ENCODE data around the gene ATG14.
"Not testable (repeated sequence)": the region's sequence is repeated elsewhere in the genome, so short reads cannot be mapped to it uniquely, and the experiment has no call there.

Gene ATG14

GRCh38 chr14:55432628-55433027 is 21.0 kb upstream of the ATG14 start:
- no peak for DNase-seq

DNA sequence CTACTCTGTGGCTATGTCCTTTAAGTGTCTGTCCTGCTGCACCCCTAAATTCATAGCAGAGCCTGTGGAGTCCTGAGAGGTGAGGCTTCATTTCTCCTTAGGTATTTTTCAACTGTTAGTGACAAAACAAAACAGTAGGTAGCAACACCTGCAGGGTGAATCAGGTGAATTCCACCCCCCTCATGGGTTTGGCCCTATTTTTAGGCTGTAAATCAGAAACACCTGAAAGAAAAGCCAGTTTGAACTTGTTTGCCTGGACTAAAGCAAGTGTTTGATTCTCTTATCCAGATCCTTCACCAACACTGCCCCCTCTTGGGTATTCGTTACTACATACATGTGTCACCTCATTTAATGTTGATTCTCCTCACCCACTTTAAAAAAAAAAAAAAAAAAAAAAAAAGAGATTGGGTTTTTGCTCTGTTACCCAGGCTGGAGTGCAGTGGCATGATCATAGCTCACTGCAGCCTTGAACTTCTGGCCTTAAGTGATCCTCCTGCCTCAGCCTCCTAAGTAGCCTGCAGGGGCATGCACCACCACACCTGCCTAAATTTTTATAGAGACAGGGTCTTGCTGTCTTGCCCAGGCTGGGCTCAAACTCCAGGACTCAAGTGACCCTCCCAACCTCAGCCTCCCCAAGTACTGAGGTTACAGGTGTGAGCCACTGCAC is 18.5 kb upstream of the ATG14 start:
- DNase-seq = peak; percentile 61

- no peak for DNase-seq
These were observed 15.8 kb upstream of the ATG14 start for GRCh38 chr14:55427439-55427838.

DNA sequence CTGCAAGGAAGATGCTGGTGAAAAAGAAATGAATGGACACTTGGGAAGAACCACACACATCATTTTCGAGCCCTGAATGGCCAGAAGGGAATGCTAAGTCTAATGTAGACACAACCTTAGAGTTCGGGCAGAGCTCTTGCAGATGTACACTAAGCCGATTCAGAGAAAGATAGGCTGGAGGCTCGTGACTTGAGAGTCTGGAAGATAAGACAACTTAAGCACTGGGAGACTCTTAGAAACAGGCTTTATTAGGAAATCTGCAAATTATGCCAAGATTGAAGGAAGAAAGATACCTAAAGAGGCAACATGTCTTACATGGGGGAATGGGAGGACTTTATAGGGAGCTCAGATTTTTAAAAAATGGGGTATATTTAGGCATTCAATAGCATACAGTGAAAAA is 15.3 kb upstream of the ATG14 start:
- no peak for DNase-seq

GRCh38 chr14:55425091-55425490 is 13.5 kb upstream of the ATG14 start:
- no peak for DNase-seq

DNA sequence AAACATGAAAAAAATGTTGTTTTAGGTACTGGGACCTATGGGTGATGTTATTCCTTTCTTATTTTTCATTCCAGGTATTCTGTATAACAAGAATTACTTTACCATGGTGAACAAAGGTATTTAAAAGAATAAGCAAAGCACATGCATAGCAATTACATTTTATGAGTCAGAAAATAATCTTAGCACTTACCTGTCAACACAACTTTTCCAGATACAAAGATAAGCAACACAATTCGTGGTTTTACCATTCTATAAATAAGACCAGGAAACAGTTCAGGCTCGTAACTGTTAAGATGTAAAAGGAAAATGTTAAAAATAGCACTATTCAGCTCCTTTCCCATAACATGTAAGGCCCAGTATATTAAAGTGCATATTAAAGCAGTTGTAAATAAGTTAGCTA is 12.3 kb upstream of the ATG14 start:
- no peak for DNase-seq

- DNase-seq = not testable (repeated sequence)
These were observed 10.7 kb upstream of the ATG14 start for GRCh38 chr14:55422338-55422737.

DNA sequence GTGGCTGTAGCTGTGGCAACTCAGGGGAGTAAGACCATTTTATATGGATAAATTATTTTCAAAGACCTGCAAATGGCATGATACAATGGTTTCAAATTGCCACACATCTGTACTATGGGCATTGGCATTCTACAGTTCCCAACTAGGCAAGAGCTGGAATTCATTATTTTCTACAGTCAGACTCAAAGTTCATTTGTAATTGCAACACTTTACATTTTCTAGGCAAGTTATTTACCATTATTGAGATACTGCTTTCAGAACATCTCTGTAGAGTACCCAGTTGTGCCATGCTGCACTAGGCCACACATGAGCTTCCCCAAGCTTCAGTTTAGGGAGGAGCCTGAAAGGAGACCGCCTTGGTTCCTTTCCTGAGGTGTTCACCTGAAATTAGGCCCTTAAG is 8.0 kb upstream of the ATG14 start:
- DNase-seq = no peak

DNA sequence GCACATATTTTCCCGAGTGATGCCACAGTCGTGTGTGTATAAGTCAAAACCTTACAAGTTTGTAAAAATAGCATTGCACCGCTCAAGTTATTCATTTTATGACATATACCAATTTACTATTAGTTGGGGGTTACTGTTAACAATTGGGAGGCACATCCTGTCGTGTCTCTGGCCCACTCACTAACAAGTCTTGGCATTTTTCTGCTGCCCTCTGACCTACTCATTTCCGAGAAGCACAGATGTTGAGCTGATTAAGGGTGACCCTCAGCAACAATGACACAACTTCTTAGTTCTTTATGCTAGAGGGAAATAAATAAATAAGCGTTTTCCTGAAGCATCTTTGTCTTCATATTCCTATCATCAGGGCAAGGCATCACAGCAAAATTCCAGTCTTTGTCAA is 6.8 kb upstream of the ATG14 start:
- DNase-seq = no peak

- no peak for DNase-seq
These were observed 6.3 kb upstream of the ATG14 start for GRCh38 chr14:55417955-55418354.

DNA sequence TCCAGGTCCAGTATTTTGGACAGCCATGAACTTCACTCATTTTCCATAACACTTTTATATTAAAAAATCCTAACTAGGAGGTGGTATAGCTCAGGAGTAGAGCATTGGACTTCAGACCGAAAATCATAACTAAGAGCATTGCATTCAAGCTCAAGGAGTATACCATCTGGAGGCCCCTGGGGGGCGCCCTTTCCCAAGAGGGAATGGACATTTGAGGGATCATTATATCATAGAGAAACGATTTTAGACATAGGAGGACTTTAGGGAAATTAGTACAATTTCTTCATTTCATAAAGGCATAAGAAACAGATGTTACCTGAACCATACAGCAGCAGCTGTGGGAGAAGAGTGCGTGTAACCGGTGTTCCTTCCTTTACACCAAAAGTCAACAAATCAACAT is 5.2 kb upstream of the ATG14 start:
- DNase-seq = no peak

- no peak for DNase-seq
These were observed 2.9 kb upstream of the ATG14 start for GRCh38 chr14:55414551-55414950.

DNA sequence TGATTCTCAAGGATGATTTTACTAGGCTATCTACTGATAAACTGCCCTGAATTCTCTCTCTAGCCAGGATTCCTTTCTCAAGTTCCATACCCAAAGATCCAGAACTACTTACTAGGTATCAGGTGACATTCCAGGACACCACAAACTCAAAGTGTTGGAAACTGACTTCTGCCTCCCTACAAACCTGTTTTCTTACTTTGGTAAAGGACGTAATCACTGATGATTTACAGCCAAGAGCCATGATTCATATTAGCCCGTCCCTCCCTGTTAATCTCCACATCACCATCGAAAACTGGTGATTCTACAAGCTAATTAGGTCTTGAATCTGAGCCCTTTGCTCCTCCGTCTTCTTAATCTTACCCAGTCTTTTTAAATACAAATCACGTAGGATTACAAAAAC is 1.0 kb upstream of the ATG14 start:
- no peak for DNase-seq

DNA sequence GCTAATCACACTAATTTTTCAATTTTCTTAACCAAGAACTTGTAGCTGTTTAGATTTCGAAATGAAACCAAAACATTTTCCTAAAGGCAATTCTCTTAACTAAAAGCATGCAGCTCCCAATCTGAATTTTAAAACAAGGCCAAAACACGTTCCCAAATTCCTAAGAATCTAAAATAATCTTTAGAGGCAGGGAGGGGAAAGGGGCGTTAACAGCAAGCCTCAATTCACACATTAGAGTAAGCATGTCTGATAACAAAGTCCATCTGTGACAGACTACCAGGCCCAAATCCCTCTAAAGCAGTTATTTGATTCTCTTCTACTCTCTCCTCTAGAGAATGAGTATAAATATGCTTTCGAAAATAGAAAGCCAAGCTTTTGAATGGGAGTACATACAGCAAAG is 754 bp downstream of the ATG14 start:
- DNase-seq = no peak

DNA sequence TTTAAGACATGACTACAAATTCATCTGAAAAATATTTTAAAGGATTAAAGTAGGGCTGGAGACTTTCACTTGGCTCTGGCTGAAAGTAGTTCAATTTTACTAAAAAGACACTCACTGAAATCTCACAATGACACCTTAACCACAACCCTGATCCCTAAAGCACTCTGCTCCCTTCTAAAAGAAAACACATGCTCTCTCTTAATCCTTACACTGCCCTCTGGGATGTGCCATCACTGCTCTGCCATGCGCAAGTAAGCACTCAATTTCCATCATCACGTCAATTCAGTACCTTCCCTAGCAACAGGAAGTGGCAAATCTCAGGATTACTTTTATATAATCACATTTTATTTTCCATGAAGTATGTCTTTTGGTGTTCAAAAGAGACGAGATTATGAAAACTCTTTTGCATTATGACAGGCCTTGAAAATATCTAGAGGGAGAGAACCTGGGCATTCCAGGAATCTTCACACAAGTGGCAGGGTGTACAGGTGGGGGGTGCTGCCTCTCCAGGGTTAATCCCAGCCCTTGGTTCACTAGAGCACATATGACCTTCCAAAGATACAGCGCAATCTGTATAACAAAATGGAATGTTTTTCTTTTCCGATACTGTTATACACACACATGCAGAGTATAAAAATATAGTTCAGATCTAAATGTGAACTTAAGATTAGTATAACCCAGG is 7.3 kb downstream of the ATG14 start:
- no peak for DNase-seq

DNA sequence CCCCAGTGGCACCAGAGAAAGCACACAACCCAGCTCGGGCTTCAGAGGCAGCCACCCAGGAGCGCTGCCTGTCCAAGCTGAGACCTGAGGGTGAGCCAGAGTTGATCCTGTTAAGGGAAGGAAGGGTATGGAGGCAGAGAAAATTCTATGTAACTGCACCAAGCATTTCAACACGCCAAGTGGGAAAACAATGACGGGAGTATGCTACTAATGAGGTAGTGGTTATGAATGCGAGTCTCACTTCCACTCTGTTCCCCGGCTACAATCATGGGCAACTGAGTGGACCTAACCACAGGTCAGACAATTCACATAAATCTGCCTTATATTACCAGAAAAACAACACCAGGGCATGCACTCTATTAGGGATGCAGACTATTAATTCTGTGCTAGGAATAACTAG is 9.9 kb downstream of the ATG14 start:
- DNase-seq = no peak

GRCh38 chr14:55399852-55400251 is 11.8 kb downstream of the ATG14 start:
- DNase-seq = no peak

- no peak for DNase-seq
These were observed 12.4 kb downstream of the ATG14 start for GRCh38 chr14:55399183-55399582.

DNA sequence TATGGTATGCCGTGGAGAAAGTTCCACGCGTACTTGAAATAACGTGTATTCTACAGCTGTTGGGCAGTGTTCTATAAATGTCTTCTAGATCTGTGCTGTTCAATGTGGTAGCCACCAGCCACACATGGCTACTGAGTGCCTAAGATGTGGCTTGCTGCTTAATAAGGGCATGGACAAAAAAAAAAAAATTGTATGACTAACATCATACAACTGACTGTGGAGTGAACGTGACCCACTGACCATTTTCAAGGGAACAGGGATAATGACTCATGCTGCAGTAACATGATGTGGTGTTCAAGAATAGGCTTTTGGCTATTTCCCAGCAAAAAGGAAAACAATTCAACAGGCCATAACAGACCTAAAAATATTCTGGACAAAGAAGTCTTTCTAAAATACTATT is 13.0 kb downstream of the ATG14 start:
- DNase-seq = no peak

DNA sequence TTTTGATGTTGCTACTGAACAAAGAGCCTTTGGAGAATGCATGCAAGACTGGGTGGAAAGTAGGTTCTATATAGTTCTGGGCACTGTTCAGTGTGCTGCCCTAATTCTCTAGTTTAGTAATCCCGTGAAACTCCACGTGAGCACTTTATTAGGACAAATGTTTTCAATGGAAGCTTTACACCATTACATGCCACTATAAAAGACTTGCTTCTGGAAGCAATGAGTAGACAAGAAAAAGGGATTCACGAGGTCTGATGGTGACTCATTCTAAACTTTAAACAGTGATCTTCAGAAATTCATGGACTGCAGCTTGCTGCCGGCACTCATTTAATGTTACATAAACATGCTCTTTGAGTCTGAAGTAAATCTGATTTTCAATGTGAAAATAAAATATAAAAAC is 22.3 kb downstream of the ATG14 start:
- no peak for DNase-seq

DNA sequence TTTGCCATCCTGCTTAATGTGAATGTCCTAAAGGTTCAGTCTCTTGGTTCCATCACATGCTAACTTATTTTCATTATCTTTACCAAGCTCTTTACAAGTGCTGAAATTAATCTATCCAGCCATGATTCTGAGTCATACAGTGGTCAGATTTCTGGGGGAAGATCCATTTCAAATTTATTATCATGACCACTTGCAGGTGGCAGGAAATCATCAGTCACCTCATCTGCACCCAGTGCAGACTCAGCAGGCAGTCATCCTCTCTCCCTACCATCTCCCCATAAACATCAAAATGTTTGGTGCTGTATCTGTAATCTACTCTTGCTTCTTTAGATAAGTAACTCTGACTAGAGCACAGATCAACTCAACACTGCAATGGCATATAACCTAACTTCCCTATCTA is 23.5 kb downstream of the ATG14 start:
- DNase-seq = no peak

DNA sequence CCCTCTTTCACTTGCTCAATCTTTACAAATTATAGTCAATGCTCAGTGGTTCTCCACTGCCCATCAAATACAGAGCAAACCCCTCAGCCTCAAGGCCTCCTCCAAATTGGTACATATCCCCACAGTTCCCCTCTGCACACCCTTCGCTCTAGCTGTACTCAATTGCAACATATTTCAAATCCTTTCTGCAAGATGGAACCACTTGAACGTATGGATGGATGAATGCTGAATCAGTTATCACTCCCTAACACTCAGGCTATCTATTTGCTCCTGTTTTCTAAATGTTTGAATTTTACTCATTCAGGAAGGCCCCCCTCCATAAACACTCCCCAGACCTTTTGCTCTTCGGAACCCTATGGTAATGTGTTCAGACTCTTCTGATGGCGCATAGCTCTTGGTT is 24.5 kb downstream of the ATG14 start:
- no peak for DNase-seq

DNA sequence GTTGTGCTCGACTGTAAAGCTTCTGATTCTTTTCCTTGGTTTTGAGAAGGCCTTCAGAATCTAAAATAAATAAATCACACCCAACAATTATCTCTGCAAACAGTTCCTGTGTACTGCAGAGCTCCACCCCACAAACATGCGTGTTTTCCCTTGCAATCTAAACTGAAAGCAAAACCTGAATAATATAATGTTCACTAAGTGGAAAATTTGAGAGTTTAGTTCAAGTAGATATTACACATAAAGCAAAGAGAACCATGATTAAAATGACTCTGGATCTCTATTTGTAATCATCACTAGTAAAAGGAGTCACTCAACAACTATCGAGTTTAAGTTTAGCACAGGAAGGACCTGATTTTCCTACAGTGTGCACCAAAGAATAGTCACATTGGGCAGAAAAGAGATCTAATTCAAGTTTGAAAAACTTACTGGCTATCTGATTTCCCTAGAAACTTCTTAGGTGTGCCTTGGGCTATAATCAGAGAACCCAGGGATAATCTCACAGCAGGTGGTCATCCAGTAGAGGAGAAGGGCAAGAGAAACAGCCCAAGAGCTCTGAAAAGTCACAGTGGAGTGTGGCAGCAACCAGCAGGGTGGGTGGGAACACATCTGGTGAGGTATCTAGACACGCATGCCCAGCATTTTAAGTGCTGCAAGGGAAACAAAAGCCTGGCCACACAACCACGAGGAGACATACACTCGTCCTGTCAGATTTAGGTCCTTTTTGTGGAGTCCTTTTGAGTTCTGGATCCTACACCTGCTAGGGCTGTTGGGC is 25.4 kb downstream of the ATG14 start:
- DNase-seq = no peak

- DNase-seq = no peak
These were observed 27.1 kb downstream of the ATG14 start for GRCh38 chr14:55384536-55384935.

Measured in DMS153 (cell line).